HG03045 (cell line): ENCODE results near the gene DTX4.

Source experiments
- ATAC-seq: cut with Tn5 transposase; IDR thresholded peaks from one replicate; pipeline ENCODE4 v1.9.1; 2021; ENCODE audit warnings: mild to moderate bottlenecking, moderate library complexity; ENCODE audit not compliant: unreplicated experiment

Gene DTX4

DNA sequence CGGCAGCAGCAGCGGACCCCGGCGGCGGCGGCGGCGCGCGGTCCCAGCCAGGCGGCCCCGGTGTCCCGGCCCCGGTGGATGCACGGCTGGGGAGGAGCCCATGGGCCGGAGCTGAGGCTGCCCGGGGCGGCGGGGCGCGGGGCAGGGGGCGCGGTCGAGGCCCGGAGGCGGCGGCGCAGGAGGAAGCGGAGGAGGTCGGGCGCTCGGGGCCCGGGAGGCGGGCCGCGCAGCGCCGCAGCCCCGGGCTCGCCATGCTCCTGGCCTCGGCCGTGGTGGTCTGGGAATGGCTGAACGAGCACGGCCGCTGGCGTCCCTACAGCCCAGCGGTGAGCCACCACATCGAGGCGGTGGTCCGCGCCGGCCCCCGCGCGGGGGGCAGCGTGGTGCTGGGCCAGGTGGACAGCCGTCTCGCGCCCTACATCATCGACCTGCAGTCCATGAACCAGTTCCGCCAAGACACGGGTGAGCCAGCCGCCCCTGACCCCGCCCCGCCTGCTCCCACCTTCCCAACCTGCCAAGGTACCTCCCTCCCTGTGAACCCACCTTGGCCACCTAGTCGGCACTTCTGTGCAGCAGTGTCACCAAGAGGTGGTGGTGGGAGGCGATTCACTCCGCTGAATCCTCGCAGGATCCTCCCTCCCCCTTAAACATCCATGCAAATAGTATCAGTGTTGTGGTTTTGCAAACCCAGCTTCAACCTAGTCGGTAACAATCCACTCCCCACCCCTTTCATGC, 580 bp downstream of the DTX4 start:
- peak; percentile 24 for ATAC-seq

DNA sequence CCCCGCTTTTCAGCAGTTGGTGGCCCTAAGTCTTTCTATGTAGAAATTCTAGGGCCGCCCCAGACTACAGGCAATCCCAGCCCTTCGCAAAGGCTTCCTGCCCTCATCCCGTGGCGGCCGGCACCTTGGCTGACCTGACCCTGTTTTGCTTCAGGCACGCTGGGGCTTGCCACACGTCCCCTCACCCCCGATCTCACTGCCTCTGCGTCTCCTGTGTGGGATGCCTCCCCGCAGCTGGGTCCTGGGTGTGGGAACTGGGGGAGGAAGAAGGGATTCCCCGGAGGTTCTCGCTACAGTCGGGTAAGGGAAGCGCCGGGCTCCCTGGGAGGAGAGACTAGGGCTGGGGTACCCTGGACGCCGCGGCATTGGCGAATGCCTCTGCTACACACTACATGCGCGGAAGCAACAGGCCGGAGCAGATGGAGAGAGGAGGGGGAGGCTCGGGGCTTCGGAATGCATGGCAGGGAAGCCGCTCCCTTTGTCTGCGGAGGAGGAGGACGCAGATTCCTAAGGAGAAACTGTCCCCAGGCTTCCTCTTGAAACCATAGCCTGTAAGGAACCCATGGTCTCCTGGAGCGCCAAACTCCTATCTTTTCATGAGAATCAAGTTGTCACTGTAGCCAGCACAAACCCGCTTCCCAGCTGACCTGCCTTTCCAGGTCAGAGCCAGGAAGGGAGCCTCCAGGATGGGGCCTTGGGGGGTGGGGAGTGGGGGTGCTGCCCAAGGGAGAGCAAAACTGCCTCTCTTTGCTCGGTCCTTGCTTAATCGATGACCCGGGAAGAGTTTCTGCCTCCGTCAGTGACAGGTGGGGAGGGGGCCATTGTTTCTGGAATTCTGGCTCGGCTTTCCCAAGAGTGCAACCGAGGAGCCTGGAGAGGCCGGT, 1.4 kb downstream of the DTX4 start:
- peak; percentile 10 for ATAC-seq

GRCh38 chr11:59173964-59174663, 2.2 kb downstream of the DTX4 start:
- no peak for ATAC-seq

- no peak for ATAC-seq
These were observed 2.7 kb downstream of the DTX4 start for GRCh38 chr11:59174664-59175033.

GRCh38 chr11:59175091-59175501, 3.2 kb downstream of the DTX4 start:
- ATAC-seq, result no peak

DNA sequence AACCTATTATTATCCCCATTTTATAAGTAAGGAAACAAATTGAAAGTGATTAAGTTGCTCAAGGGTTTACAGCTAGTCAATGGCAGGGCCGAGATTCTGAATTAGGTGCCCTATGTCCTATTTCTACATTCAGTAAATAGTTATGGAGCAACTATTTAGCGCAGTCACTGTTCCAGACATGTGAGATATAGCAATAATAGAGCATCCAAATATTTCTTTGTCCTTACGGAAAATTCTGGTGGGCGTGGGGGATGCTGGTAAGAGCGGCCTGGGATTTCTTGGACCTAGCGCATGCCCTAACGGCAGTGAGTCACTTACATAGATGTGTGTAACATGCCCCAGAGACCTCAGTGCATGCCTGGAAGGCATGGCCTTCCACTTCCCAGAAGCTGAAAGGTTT, 4.4 kb downstream of the DTX4 start:
- ATAC-seq, result no peak

GRCh38 chr11:59178402-59178801, 6.5 kb downstream of the DTX4 start:
- ATAC-seq, result no peak

DNA sequence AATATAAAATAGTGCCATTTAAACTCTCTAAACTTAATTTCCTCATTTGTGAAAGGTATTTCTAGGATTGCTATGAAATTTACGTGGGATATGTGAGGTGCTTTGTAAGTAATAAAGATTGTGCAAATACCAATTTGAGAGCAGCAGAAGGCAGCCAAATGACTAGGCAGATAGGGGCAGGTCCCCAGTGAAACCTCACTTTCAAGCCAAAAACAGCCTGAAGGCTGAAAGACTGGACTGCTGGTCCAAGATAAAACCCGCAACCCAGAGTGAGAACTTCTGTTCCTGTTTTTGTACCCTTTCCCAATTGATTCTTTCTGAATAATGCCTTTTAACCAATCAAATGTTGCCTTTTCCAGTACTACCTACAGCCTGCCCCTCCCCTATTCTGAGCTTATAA, 7.2 kb downstream of the DTX4 start:
- no peak for ATAC-seq

GRCh38 chr11:59180168-59180776, 8.3 kb downstream of the DTX4 start:
- no peak for ATAC-seq

- no peak for ATAC-seq
These were observed 9.0 kb downstream of the DTX4 start for GRCh38 chr11:59180907-59181306.

GRCh38 chr11:59181746-59182456, 10.0 kb downstream of the DTX4 start:
- no peak for ATAC-seq

GRCh38 chr11:59182457-59183151, 10.7 kb downstream of the DTX4 start:
- ATAC-seq, result no peak

DNA sequence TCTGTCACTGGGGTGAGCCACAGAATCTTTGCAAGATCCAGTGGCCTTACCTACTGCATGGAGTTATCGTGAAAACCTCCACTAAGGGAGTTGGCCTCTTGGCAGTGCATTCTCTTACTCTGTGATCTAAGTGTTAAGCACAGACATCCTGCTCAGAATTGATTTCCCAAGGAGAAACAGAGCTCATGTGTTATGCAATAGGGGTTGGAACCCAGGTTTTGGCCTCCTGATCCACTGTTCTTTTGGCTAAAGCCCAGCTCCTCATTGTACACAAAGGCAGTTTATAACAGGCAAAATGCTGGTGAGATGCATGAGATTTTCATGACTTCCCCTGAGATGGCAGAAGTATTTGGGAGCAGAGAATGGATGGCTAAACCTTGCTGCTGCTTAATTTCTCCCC, 11.8 kb downstream of the DTX4 start:
- ATAC-seq, result no peak

- no peak for ATAC-seq
These were observed 12.9 kb downstream of the DTX4 start for GRCh38 chr11:59184691-59185339.

DNA sequence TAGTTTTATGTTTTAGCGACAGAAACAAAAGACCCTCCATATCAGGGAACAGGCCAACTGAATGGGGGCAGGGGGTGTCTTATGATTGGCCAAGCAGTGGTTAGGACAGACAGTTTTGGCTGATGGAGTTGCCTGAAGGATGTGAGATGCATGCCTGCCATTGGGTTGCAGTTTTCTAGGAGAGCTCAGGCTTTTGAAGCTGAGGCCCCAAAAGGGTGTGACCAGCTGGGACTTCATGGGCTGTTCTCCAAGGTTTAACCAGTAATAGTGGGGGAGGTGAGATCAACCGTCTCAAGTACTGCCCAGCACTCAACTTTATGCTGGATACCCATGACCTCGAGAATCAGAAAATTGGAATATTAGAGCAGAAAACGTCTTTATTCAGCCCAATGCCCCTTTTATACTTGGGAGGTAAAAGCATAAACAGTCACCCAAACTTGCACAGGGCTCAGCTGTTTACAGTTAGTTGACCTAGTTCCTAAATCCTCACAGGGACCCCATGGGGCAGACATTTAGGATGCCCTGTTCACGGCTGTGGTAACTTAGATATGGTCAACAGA, 13.5 kb downstream of the DTX4 start:
- no peak for ATAC-seq

GRCh38 chr11:59186130-59186594, 14.2 kb downstream of the DTX4 start:
- ATAC-seq, result no peak

DNA sequence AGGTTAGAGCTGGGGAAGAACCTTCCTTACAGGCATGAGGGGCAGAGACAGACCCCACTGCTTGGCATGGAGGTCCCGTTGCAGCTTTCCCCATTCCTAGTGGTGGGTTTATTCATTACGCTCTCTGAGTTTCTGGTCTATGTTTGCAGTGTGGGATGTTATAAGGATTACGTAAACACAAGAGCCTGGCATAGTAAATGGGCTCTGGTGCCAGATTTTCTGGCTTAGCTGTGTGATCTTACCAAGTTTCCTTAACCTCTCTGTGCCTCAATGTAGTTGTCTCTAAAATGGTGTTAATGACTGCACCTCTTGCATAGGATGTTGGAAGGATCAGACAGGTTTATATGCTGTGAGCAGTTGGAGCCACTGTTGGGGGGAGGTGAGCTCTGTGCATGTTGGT, 15.1 kb downstream of the DTX4 start:
- no peak for ATAC-seq

DNA sequence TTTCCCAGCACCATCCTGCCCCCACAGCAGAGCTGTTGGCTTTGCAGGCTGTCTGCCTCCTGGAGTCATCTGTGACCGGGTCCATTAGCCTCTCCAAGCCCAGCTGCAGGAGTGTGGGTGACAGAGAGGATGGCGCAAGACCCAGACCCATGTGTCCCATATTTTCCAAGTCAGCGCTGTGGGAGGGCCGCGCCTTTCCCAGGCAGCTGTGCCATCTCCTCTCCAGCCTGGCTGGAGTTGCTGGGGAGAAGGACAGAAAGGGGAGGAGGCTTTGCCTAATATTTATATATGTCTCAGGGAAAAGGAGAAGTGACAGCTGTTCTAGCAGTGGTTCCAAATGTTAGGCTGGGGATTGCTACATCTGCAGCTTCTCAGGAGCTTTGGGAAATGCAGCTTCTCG, 15.7 kb downstream of the DTX4 start:
- no peak for ATAC-seq

DNA sequence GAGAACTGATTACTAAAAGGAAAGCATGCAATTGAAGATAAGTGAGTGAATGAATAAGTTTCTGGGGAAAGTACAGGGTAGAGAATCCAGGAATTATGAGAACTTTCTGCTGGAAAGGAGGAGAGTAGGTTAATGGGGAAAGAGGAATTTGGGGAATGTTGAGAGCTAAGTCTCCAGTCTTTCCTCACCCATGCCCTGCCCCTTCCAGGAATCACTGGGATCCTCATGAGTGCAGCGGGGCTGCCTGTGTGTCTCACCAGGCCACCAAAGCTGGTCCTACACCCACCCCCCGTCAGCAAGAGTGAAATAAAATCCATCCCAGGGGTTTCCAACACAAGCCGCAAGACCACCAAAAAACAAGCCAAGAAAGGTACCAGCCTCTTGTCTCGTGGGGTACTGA, 17.0 kb downstream of the DTX4 start:
- ATAC-seq, result no peak
